ENCODE results near the gene SNCA.
A peak's percentile ranks its signal among the peaks of the same experiment; 100 is the strongest.

The SNCA gene

DNA sequence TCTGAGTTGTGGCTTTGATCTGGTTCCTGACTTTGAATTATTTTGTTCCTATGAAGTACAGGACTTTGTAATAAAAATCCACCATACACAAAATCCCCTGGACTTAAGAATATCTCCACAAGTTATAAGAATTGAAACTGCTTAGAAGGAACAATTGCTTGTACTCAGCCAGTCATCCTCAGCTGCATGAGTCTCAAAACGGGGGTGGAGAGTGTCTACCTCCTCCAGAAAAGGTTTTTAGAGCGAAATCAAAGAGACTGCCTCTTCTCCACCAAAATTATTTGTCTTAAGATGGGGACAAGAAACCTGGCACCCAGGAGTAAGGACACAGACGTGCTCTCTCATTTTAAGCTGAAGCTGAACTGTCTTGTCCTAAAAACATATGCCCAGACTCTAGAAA is 74.7 kb downstream of the SNCA start:
- H3K4me3 ChIP-seq (replicated peaks in 1 of 2; ENCODE audit: low read depth in 2 of 2, low read length in 2 of 2) = no peak overlapping the region
- TF ChIP-seq, protein P1, sequence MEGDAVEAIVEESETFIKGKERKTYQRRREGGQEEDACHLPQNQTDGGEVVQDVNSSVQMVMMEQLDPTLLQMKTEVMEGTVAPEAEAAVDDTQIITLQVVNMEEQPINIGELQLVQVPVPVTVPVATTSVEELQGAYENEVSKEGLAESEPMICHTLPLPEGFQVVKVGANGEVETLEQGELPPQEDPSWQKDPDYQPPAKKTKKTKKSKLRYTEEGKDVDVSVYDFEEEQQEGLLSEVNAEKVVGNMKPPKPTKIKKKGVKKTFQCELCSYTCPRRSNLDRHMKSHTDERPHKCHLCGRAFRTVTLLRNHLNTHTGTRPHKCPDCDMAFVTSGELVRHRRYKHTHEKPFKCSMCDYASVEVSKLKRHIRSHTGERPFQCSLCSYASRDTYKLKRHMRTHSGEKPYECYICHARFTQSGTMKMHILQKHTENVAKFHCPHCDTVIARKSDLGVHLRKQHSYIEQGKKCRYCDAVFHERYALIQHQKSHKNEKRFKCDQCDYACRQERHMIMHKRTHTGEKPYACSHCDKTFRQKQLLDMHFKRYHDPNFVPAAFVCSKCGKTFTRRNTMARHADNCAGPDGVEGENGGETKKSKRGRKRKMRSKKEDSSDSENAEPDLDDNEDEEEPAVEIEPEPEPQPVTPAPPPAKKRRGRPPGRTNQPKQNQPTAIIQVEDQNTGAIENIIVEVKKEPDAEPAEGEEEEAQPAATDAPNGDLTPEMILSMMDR (IDR thresholded peaks at IDR 0.05; ENCODE audit: low read depth, low read length) = no peak

DNA sequence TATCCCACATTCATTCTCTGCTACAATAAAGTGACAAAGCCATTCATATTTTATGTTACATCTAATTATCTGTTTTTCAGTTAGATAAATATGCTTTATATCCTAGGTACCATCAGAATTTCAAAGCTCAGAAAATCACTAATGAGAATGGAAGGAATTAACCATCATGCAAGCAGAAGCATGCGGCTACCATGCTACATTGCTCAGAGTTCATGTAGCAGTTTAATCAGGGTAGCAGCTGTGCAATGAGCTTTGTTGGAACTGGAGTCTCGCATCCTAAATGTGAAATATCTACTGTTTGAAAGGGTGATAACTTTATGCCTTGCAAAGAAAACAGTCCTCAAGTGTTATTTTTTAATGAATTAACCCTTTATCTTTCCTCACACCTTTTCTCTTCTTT is 77.5 kb downstream of the SNCA start:
- TF ChIP-seq, protein P1 (IDR thresholded peaks at IDR 0.05; ENCODE audit: low read depth, low read length) = no peak
- no peak overlapping the region for H3K4me3 ChIP-seq (replicated peaks in 1 of 2; ENCODE audit: low read depth in 2 of 2, low read length in 2 of 2)
- DNase-seq (ENCODE audit: low read depth in 2 of 2) = no peak

More for the DNA sequence above, 74.7 kb downstream of the SNCA start:
- no peak for DNase-seq (ENCODE audit: low read depth in 2 of 2)

- DNase-seq (ENCODE audit: low read depth in 2 of 2) = no peak
- TF ChIP-seq, protein P1 (IDR thresholded peaks at IDR 0.05; ENCODE audit: low read depth, low read length) = no peak
- H3K4me3 ChIP-seq (replicated peaks in 1 of 2; ENCODE audit: low read depth in 2 of 2, low read length in 2 of 2) = no peak overlapping the region
Measured at GRCh38 chr4:89757154-89757719, 79.7 kb downstream of the SNCA start.

DNA sequence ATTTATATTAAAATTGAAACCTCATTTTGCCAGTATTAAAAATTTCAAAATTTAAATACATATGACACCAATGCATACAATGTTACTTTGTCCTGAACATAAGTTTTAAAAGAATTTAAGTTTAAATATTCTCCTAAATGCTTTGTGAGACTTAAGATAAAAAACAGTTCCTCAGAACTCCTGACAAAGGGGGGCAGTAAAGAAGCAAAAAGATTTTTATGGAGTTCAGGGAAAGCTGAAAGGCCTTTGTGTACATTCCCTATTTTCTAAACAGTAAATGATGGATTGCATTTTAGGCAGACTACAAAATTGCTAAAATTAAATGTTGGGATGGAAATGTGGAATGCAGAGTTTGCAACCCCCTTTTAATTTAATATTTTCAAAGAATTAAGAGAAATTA is 81.7 kb downstream of the SNCA start:
- no peak overlapping the region for H3K4me3 ChIP-seq (replicated peaks in 1 of 2; ENCODE audit: low read depth in 2 of 2, low read length in 2 of 2)
- peak in 1 of 2 donors; percentile 32 for DNase-seq (ENCODE audit: low read depth in 2 of 2)
- TF ChIP-seq, protein P1 (IDR thresholded peaks at IDR 0.05; ENCODE audit: low read depth, low read length) = no peak

DNA sequence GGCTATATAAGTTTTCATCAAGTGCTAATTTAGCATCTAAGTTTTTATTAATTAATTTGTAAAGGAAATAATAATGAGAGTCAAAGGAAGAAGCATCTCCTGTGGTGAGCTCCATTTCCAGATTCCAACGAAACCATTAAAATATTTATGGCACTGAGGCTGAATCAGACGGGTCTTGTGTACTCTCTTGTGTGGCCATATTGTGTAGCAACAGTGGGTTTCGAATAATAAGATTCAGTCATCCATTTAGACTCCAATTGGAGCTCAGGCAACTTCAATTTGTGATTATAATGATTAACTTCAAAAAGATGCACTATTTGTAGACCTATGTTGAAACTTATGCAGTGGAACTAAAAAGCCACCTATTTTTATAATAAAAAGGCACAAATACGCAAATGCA is 82.4 kb downstream of the SNCA start:
- no peak for DNase-seq (ENCODE audit: low read depth in 2 of 2)
- H3K4me3 ChIP-seq (replicated peaks in 1 of 2; ENCODE audit: low read depth in 2 of 2, low read length in 2 of 2) = no peak overlapping the region
- TF ChIP-seq, protein P1 (IDR thresholded peaks at IDR 0.05; ENCODE audit: low read depth, low read length) = no peak

GRCh38 chr4:89753601-89754066 is 83.3 kb downstream of the SNCA start:
- TF ChIP-seq, protein P1 (IDR thresholded peaks at IDR 0.05; ENCODE audit: low read depth, low read length) = no peak
- DNase-seq (ENCODE audit: low read depth in 2 of 2) = peak; percentile 94 to 97
- H3K4me3 ChIP-seq (replicated peaks in 1 of 2; ENCODE audit: low read depth in 2 of 2, low read length in 2 of 2) = no peak overlapping the region
